HEK293 (cell line): ENCODE data around the gene DGKB.

ENCODE experiments used
- CTCF ChIA-PET: fragments of 350-600 bp; formaldehyde crosslinking; extraction: SDS; loops from one replicate; lab custom pipeline; 2021; ENCODE audit warnings: antibody characterized with exemption; lab: Yijun Ruan, JAX
- POLR2A ChIA-PET: fragments of 300-600 bp; formaldehyde crosslinking; extraction: SDS; loops from one replicate; lab custom pipeline; 2020; ENCODE audit warnings: antibody characterized with exemption, inconsistent platforms; lab: Yijun Ruan, JAX
- H3K27ac ChIP-seq: fragments of 200-500 bp; sonication (Bioruptor generic); 2 replicates; pipeline ENCODE4 v1.5.1; 2014; ENCODE audit warnings: low read depth, low read length, control low read depth, inconsistent platforms; ENCODE audit errors: extremely low read depth
- H3K36me3 ChIP-seq, 2 experiments: fragments of 200-500 bp in 1 of 2; sonication (Bioruptor generic) in 1 of 2; 1 replicate in 1 of 2; 2 replicates in 1 of 2; pipeline ENCODE4 v1.5.1; 2014 to 2017; ENCODE audit warnings: inconsistent platforms in 2 of 2, low read length in 2 of 2; ENCODE audit not compliant: control insufficient read depth in 2 of 2, insufficient read depth in 1 of 2
- H3K4me1 ChIP-seq: fragments of 200-500 bp; sonication (Bioruptor generic); 2 replicates; pipeline ENCODE4 v1.5.1; 2014; ENCODE audit warnings: mild to moderate bottlenecking, low read length, inconsistent platforms; ENCODE audit not compliant: control insufficient read depth, insufficient read depth
- H3K4me3 ChIP-seq: 2 replicates; pipeline ENCODE4 v1.5.1; 2011; ENCODE audit warnings: low read depth, mild to moderate bottlenecking, control low read depth, low read length, moderate library complexity
- H3K9me3 ChIP-seq: fragments of 200-500 bp; sonication (Bioruptor generic); 2 replicates; pipeline ENCODE4 v1.5.1; 2014; ENCODE audit warnings: low read depth, low read length, inconsistent platforms; ENCODE audit not compliant: control insufficient read depth, insufficient read depth
- HOXD13 ChIP-seq: sonication (generic); formaldehyde crosslinking; IDR thresholded peaks from 2 replicates; pipeline ENCODE4 v1.8.0; 2022; ENCODE audit warnings: missing genetic modification reagents, borderline replicate concordance
- IKZF3 ChIP-seq: fragments of 450-650 bp; IDR thresholded peaks from 2 replicates; pipeline ENCODE4 v1.5.0; 2018; ENCODE audit warnings: missing biosample characterization, mild to moderate bottlenecking, missing genetic modification characterization, moderate library complexity
- SETDB1 ChIP-seq: IDR thresholded peaks from one replicate; pipeline ENCODE4 v1.6.1; 2017; ENCODE audit warnings: mild to moderate bottlenecking, low read length, moderate library complexity, mixed read lengths; ENCODE audit not compliant: insufficient read length
- ZBTB20 ChIP-seq: fragments of 450-650 bp; formaldehyde crosslinking; IDR thresholded peaks from 2 replicates; pipeline ENCODE4 v1.5.1; 2016; ENCODE audit warnings: missing biosample characterization, missing genetic modification characterization
- ZNF16 ChIP-seq: fragments of 450-650 bp; formaldehyde crosslinking; IDR thresholded peaks from 2 replicates; pipeline ENCODE4 v1.5.1; 2016; ENCODE audit warnings: low read depth, missing biosample characterization, missing genetic modification characterization
- ZNF175 ChIP-seq: fragments of 450-650 bp; formaldehyde crosslinking; IDR thresholded peaks from 2 replicates; pipeline ENCODE4 v1.5.1; 2016; ENCODE audit warnings: missing biosample characterization, missing genetic modification characterization
- ZNF302 ChIP-seq: fragments of 450-650 bp; formaldehyde crosslinking; IDR thresholded peaks from 2 replicates; pipeline ENCODE4 v1.5.1; 2016; ENCODE audit warnings: missing biosample characterization, missing genetic modification characterization, low read depth
- ZNF350 ChIP-seq: fragments of 450-650 bp; formaldehyde crosslinking; IDR thresholded peaks from 2 replicates; pipeline ENCODE4 v1.5.0; 2017; ENCODE audit warnings: missing biosample characterization, mild to moderate bottlenecking, missing genetic modification characterization
- ZNF416 ChIP-seq: fragments of 450-650 bp; formaldehyde crosslinking; IDR thresholded peaks from 2 replicates; pipeline ENCODE4 v1.5.1; 2016; ENCODE audit warnings: missing biosample characterization, missing genetic modification characterization
- ZNF610 ChIP-seq: fragments of 450-650 bp; formaldehyde crosslinking; IDR thresholded peaks from 2 replicates; pipeline ENCODE4 v1.5.1; 2016; ENCODE audit warnings: missing biosample characterization, missing genetic modification characterization, borderline replicate concordance
- ZNF621 ChIP-seq: fragments of 450-650 bp; formaldehyde crosslinking; IDR thresholded peaks from 2 replicates; pipeline ENCODE4 v1.5.1; 2017; ENCODE audit warnings: missing biosample characterization, missing genetic modification characterization
- ZNF623 ChIP-seq: fragments of 450-650 bp; formaldehyde crosslinking; IDR thresholded peaks from 2 replicates; pipeline ENCODE4 v1.5.1; 2016; ENCODE audit warnings: missing biosample characterization, missing genetic modification characterization
- ZNF670 ChIP-seq: fragments of 450-650 bp; formaldehyde crosslinking; IDR thresholded peaks from 2 replicates; pipeline ENCODE4 v1.5.1; 2016; ENCODE audit warnings: missing biosample characterization, missing genetic modification characterization, low read depth
- ZNF677 ChIP-seq: fragments of 450-650 bp; IDR thresholded peaks from 2 replicates; pipeline ENCODE4 v1.5.0; 2018; ENCODE audit warnings: missing biosample characterization, mild to moderate bottlenecking, missing genetic modification characterization, moderate library complexity
- ZSCAN16 ChIP-seq: fragments of 450-650 bp; formaldehyde crosslinking; IDR thresholded peaks from 2 replicates; pipeline ENCODE4 v1.5.1; 2016; ENCODE audit warnings: missing biosample characterization, missing genetic modification characterization
- ZSCAN23 ChIP-seq: fragments of 450-650 bp; formaldehyde crosslinking; IDR thresholded peaks from 2 replicates; pipeline ENCODE4 v1.5.1; 2016; ENCODE audit warnings: missing biosample characterization, missing genetic modification characterization
- TF ChIP-seq, protein P1 (sequence below): IDR thresholded peaks from 2 replicates; pipeline ENCODE4 v1.6.1; 2011; ENCODE audit warnings: mild to moderate bottlenecking, low read depth, low read length, borderline replicate concordance
- TF ChIP-seq, protein P2 (sequence below): fragments of 450-650 bp; formaldehyde crosslinking; IDR thresholded peaks from 2 replicates; pipeline ENCODE4 v1.5.1; 2016; ENCODE audit warnings: missing biosample characterization, missing genetic modification characterization, borderline replicate concordance
- TF ChIP-seq, protein P3 (sequence below): fragments of 450-650 bp; formaldehyde crosslinking; IDR thresholded peaks from 2 replicates; pipeline ENCODE4 v1.5.1; 2016; ENCODE audit warnings: missing biosample characterization, missing genetic modification characterization
- TF ChIP-seq, protein P4 (sequence below): fragments of 450-650 bp; formaldehyde crosslinking; IDR thresholded peaks from 2 replicates; pipeline ENCODE4 v1.5.1; 2016; ENCODE audit warnings: missing biosample characterization, missing genetic modification characterization

The DGKB gene

GRCh38 chr7:14821757-14822480 lies 80.6 kb downstream of the DGKB start:
- TF ChIP-seq ZSCAN23 (tag by site-specific recombination) (no peak), ZNF16 (tag by site-specific recombination) (no peak), ZNF670 (tag by site-specific recombination) (no peak), ZNF302 (tag by site-specific recombination) (no peak), ZNF350 (tag by site-specific recombination) (no peak), ZSCAN16 (tag by site-specific recombination) (no peak), ZNF621 (tag by site-specific recombination) (no peak), IKZF3 (no peak), ZNF175 (no peak), HOXD13 (CRISPR knock-in tag) (no peak), ZBTB20 (tag by site-specific recombination) (no peak), ZNF610 (tag by site-specific recombination) (no peak)
- TF ChIP-seq, protein P1, sequence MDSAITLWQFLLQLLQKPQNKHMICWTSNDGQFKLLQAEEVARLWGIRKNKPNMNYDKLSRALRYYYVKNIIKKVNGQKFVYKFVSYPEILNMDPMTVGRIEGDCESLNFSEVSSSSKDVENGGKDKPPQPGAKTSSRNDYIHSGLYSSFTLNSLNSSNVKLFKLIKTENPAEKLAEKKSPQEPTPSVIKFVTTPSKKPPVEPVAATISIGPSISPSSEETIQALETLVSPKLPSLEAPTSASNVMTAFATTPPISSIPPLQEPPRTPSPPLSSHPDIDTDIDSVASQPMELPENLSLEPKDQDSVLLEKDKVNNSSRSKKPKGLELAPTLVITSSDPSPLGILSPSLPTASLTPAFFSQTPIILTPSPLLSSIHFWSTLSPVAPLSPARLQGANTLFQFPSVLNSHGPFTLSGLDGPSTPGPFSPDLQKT = no peak
- TF ChIP-seq, protein P2, sequence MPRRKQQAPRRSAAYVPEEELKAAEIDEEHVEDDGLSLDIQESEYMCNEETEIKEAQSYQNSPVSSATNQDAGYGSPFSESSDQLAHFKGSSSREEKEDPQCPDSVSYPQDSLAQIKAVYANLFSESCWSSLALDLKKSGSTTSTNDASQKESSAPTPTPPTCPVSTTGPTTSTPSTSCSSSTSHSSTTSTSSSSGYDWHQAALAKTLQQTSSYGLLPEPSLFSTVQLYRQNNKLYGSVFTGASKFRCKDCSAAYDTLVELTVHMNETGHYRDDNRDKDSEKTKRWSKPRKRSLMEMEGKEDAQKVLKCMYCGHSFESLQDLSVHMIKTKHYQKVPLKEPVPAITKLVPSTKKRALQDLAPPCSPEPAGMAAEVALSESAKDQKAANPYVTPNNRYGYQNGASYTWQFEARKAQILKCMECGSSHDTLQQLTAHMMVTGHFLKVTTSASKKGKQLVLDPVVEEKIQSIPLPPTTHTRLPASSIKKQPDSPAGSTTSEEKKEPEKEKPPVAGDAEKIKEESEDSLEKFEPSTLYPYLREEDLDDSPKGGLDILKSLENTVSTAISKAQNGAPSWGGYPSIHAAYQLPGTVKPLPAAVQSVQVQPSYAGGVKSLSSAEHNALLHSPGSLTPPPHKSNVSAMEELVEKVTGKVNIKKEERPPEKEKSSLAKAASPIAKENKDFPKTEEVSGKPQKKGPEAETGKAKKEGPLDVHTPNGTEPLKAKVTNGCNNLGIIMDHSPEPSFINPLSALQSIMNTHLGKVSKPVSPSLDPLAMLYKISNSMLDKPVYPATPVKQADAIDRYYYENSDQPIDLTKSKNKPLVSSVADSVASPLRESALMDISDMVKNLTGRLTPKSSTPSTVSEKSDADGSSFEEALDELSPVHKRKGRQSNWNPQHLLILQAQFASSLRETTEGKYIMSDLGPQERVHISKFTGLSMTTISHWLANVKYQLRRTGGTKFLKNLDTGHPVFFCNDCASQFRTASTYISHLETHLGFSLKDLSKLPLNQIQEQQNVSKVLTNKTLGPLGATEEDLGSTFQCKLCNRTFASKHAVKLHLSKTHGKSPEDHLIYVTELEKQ (tag by site-specific recombination) = no peak
- no peak overlapping the region for H3K4me3 ChIP-seq
- H3K27ac ChIP-seq = no peak overlapping the region

DNA sequence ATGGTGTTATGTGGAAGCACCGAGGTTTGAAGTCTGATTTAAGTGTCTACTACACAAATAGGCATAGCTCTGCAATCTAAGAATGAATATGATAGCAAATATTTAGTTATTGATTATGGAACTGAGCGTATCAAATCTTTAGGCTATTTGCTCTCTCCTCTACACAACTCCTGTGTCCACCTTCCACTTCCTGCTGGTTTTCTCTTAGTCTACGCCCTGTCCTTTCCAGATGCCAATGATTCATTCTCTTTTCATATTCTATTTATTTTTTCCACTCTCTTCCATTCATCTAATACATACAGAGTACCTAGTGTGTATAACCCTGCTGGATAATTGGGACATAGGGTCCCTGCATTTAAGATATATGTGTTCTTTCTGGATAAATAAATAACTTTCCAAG lies 83.7 kb downstream of the DGKB start:
- POLR2A ChIA-PET = no interaction called here
- Histone ChIP-seq H3K4me1 (no peaks in the 10 kb centered on the region), H3K36me3 (no peaks in the 10 kb centered on the region), H3K27ac (no peak overlapping the region), H3K9me3 (no peaks in the 10 kb centered on the region), H3K4me3 (no peak overlapping the region)
- TF ChIP-seq, protein P2 (tag by site-specific recombination) = no peak
- TF ChIP-seq HOXD13 (CRISPR knock-in tag) (no peak), SETDB1 (no peak), ZNF677 (no peak), ZNF416 (tag by site-specific recombination) (no peak), ZNF623 (tag by site-specific recombination) (no peak)
- TF ChIP-seq, protein P3, sequence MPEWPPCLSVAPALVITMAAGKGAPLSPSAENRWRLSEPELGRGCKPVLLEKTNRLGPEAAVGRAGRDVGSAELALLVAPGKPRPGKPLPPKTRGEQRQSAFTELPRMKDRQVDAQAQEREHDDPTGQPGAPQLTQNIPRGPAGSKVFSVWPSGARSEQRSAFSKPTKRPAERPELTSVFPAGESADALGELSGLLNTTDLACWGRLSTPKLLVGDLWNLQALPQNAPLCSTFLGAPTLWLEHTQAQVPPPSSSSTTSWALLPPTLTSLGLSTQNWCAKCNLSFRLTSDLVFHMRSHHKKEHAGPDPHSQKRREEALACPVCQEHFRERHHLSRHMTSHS (tag by site-specific recombination) = no peak
- TF ChIP-seq, protein P4, sequence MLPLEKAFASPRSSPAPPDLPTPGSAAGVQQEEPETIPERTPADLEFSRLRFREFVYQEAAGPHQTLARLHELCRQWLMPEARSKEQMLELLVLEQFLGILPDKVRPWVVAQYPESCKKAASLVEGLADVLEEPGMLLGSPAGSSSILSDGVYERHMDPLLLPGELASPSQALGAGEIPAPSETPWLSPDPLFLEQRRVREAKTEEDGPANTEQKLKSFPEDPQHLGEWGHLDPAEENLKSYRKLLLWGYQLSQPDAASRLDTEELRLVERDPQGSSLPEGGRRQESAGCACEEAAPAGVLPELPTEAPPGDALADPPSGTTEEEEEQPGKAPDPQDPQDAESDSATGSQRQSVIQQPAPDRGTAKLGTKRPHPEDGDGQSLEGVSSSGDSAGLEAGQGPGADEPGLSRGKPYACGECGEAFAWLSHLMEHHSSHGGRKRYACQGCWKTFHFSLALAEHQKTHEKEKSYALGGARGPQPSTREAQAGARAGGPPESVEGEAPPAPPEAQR (tag by site-specific recombination) = no peak
- CTCF ChIA-PET = no interaction called here

More at GRCh38 chr7:14821757-14822480, 80.6 kb downstream of the DGKB start:
- POLR2A ChIA-PET = no interaction called here
- Histone ChIP-seq H3K4me1 (no peaks in the 10 kb centered on the region), H3K9me3 (no peaks in the 10 kb centered on the region), H3K36me3 (no peaks in the 10 kb centered on the region)
- CTCF ChIA-PET = no interaction called here
